ENCODE measurements around the gene SH3TC1. TPM values are rescaled to one million over a fixed set of nuclear protein-coding genes. Genes with fewer than 3 reads are reported as not detected.
A peak's percentile ranks its signal among the peaks of the same experiment; 100 is the strongest.

The SH3TC1 gene
- total and polyA plus RNA-seq, 10 of the 15 experiments (the other 5 are each of a cell fraction or from before 2014, with no cell fraction given): 0.19 to 47.0 (median 18.4) TPM

DNA sequence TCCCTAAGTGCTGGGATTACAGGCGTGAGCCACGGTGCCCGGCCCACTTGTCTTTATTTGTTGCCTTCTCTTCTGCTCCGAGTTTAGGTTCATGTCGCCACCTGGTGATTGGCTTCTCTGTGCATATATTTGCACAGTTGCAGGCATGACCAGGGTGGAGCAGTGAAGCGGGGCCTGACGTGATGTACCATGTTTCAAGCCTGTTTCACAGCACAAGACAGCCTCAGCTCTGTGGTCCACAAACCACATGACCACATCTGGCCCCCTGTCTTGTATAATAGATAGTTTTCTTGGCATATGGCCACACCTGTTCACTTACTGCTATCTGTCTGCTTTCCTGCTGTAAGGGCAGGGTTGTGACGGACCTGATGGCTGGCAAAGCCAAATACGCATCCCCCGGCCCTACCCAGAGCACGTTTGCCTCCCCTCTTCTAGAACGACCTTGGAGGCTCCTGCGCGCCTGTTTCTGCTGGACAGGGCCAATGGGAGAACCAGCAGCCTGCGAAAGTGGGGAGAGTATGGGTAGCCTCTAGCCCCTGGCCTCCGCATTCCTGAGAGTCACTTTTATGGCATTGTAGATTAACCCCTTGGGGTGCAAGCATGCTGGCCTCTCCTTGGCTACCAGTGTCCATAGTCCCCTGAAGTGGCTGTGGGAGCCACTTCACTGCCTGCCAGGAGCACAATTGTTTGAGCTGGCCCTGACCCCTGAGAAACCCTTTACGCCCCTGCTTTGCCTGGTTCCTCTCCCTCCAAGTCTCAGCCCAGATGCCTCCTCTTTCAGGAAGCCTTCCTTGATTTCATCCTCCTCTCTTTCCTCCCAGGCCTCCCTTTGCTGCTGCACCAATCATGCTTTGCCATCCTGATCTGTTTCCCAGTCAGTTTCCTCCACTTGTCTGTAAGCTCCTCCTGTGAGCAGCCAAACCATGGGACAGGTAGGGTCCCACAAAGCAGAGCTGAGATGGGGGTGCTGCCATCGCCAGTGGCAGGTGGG lies 6.0 kb upstream of the SH3TC1 start:
- H3K79me2 ChIP-seq (ENCODE audit: control insufficient read depth, insufficient read depth, low read length): no peaks in the 10 kb centered on the region
- H3K9me3 ChIP-seq (replicated peaks; ENCODE audit: control insufficient read depth, insufficient read depth, low read length): no peaks in the 10 kb centered on the region
- POLR2A ChIA-PET: interaction anchor here (2.0 kb wide), 1 partner anchor 16 kb away, joined by 7 read pairs; no protein-coding TSS in a partner anchor
- H3K27me3 ChIP-seq (replicated peaks in 1 of 2; ENCODE audit: control insufficient read depth in 2 of 2, insufficient read depth in 2 of 2, low read length in 1 of 2): no peaks in the 10 kb centered on the region
- in situ Hi-C loops (cut with MboI) (no loop called here), intact Hi-C loops (cut with micrococcal nuclease; ENCODE audit: unreplicated experiment) (loop anchor here (1.0 to 2.0 kb wide), 2 partner anchors 16 to 388 kb away; no protein-coding TSS in a partner anchor)
- SMC1A ChIA-PET (ENCODE audit: uncharacterized antibody, unreplicated experiment): interaction anchor here (0.7 to 4.1 kb wide), 6 partner anchors 8 to 877 kb away, joined by 3 to 37 read pairs (median 6); no protein-coding TSS in a partner anchor
- peaks cover 16% of the 10 kb centered on the region for H3K4me1 ChIP-seq (ENCODE audit: control insufficient read depth, insufficient read depth, low read length)
- DNase-seq (ENCODE audit: low read depth, low spot score) (peak; percentile 78), ATAC-seq (peak; percentile 93), FAIRE-seq (peak; percentile 88)
- H4K20me1 ChIP-seq (ENCODE audit: control insufficient read depth, insufficient read depth): no peaks in the 10 kb centered on the region
- CTCF ChIA-PET: interaction anchor here (0.7 to 6.3 kb wide), 11 partner anchors 10 to 390 kb away, joined by 3 to 96 read pairs (median 6); no protein-coding TSS in a partner anchor
- no peak overlapping the region for H3K27ac ChIP-seq (ENCODE audit: control insufficient read depth, insufficient read depth)
- no peak overlapping the region for H3K4me3 ChIP-seq
- no peak overlapping the region for H3K9ac ChIP-seq (ENCODE audit: control insufficient read depth, insufficient read depth, low read length)
- RAD21 ChIA-PET (ENCODE audit: unreplicated experiment): interaction anchor here (0.7 to 5.8 kb wide), 8 partner anchors 9 to 391 kb away, joined by 3 to 76 read pairs (median 4); no protein-coding TSS in a partner anchor
- BruUV-seq (replicated peaks): no TSS peak
- no peaks in the 10 kb centered on the region for H3K36me3 ChIP-seq (ENCODE audit: control insufficient read depth in 2 of 2, insufficient read depth in 2 of 2, low read length in 1 of 2)
- no peak overlapping the region for H2AFZ ChIP-seq (ENCODE audit: control insufficient read depth, low read depth, low read length)
- H3K4me2 ChIP-seq (ENCODE audit: control insufficient read depth, insufficient read depth): no peak overlapping the region
- 50% methylated on average over 18 of the region's 18 CpGs for WGBS (ENCODE audit: insufficient coverage, insufficient replicate concordance, low lambda C conversion rate, missing lambda C conversion rate)
- TF ChIP-seq, protein P1, sequence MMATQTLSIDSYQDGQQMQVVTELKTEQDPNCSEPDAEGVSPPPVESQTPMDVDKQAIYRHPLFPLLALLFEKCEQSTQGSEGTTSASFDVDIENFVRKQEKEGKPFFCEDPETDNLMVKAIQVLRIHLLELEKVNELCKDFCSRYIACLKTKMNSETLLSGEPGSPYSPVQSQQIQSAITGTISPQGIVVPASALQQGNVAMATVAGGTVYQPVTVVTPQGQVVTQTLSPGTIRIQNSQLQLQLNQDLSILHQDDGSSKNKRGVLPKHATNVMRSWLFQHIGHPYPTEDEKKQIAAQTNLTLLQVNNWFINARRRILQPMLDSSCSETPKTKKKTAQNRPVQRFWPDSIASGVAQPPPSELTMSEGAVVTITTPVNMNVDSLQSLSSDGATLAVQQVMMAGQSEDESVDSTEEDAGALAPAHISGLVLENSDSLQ (IDR thresholded peaks at IDR 0.05): peak; percentile 64; the same call in 1 of the 2 replicates
- TF ChIP-seq POLR2AphosphoS2 (IDR thresholded peaks at IDR 0.05; ENCODE audit: low read depth, low read length): no peak
- no peak for TF ChIP-seq YBX1 (IDR thresholded peaks at IDR 0.05)
- 0 out of 2 replicates have a peak, but pooled peaks have one; percentile 16 for TF ChIP-seq CHD2 (IDR thresholded peaks at IDR 0.05; ENCODE audit: borderline replicate concordance, low read depth, low read length)
- TF ChIP-seq, protein P2, sequence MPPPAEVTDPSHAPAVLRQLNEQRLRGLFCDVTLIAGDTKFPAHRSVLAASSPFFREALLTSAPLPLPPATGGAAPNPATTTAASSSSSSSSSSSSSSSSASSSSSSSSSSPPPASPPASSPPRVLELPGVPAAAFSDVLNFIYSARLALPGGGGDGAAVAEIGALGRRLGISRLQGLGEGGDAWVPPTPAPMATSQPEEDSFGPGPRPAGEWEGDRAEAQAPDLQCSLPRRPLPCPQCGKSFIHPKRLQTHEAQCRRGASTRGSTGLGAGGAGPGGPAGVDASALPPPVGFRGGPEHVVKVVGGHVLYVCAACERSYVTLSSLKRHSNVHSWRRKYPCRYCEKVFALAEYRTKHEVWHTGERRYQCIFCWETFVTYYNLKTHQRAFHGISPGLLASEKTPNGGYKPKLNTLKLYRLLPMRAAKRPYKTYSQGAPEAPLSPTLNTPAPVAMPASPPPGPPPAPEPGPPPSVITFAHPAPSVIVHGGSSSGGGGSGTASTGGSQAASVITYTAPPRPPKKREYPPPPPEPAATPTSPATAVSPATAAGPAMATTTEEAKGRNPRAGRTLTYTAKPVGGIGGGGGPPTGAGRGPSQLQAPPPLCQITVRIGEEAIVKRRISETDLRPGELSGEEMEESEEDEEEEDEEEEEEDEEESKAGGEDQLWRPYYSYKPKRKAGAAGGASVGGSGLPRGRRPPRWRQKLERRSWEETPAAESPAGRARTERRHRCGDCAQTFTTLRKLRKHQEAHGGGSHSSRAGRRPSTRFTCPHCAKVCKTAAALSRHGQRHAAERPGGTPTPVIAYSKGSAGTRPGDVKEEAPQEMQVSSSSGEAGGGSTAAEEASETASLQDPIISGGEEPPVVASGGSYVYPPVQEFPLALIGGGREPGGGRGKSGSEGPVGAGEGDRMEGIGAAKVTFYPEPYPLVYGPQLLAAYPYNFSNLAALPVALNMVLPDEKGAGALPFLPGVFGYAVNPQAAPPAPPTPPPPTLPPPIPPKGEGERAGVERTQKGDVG (CRISPR knock-in tag; IDR thresholded peaks at IDR 0.05): no peak
- no peak for TF ChIP-seq SPI1 (IDR thresholded peaks at IDR 0.05; ENCODE audit: borderline replicate concordance, insufficient read depth, low read depth, low read length)
- TF ChIP-seq EED (IDR thresholded peaks at IDR 0.05; ENCODE audit: low read depth): 0 out of 2 replicates have a peak, but pooled peaks have one; percentile 17
- peak; percentile 53; the same call in 1 of the 2 replicates for TF ChIP-seq IKZF1 (conservative IDR thresholded peaks at IDR 0.05)
- TF ChIP-seq SMAD5 (IDR thresholded peaks at IDR 0.05; ENCODE audit: low read depth): no peak
- peak; percentile 66 for TF ChIP-seq NBN (IDR thresholded peaks at IDR 0.05)
- no peak for TF ChIP-seq TCF7 (IDR thresholded peaks at IDR 0.05; ENCODE audit: borderline replicate concordance)
- TF ChIP-seq, protein P3, sequence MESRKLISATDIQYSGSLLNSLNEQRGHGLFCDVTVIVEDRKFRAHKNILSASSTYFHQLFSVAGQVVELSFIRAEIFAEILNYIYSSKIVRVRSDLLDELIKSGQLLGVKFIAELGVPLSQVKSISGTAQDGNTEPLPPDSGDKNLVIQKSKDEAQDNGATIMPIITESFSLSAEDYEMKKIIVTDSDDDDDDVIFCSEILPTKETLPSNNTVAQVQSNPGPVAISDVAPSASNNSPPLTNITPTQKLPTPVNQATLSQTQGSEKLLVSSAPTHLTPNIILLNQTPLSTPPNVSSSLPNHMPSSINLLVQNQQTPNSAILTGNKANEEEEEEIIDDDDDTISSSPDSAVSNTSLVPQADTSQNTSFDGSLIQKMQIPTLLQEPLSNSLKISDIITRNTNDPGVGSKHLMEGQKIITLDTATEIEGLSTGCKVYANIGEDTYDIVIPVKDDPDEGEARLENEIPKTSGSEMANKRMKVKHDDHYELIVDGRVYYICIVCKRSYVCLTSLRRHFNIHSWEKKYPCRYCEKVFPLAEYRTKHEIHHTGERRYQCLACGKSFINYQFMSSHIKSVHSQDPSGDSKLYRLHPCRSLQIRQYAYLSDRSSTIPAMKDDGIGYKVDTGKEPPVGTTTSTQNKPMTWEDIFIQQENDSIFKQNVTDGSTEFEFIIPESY (IDR thresholded peaks at IDR 0.05): no peak
- no peak; the same call in 1 of the 2 replicates for TF ChIP-seq NR2F1 (conservative IDR thresholded peaks at IDR 0.05)
- peak; percentile 78; the same call in 1 of the 3 replicates for TF ChIP-seq POU2F2 (IDR thresholded peaks at IDR 0.05; ENCODE audit: borderline replicate concordance, low read depth, low read length)

Data from GM12878 (cell line).